SU-DHL-6 (cell line): ENCODE data around the gene RPL34.

Experiments
- CTCF ChIP-seq: fragments of 200-600 bp; sonication (generic); IDR thresholded peaks from one replicate; pipeline ENCODE4 v1.5.1; 2017; ENCODE audit warnings: antibody characterized with exemption, mild to moderate bottlenecking, low read length, moderate library complexity; ENCODE audit not compliant: insufficient read depth, poor library complexity, severe bottlenecking
- EZH2phosphoT487 ChIP-seq: fragments of 200-600 bp; sonication (generic), shearing (Covaris generic); conservative IDR thresholded peaks from 2 replicates; pipeline ENCODE4 v1.6.1; 2018; ENCODE audit warnings: mild to moderate bottlenecking, antibody characterized with exemption, low read length, moderate library complexity, mixed read lengths

GRCh38 chr4:108590776-108591175 is 29.6 kb upstream of the RPL34 start:
- no peak for TF ChIP-seq CTCF
- no peak for TF ChIP-seq EZH2phosphoT487
